K562 (cell line): ENCODE measurements around the gene DUSP10. TPM values are rescaled to one million over a fixed set of nuclear protein-coding genes. Genes with fewer than 3 reads are reported as not detected.

Experiments used
- ATF7 ChIP-seq: fragments of 450-650 bp; IDR thresholded peaks from 2 replicates; pipeline ENCODE4 v1.7.1; 2014; ENCODE audit warnings: mild to moderate bottlenecking, moderate library complexity
- CTCF ChIP-seq, 3 experiments: IDR thresholded peaks in 2 of 3; conservative IDR thresholded peaks in 1 of 3; 2 replicates each; pipeline ENCODE4 v1.5.1; 2011 to 2012; ENCODE audit warnings: low read length in 3 of 3, mild to moderate bottlenecking in 3 of 3, control low read depth in 2 of 3, improper control_type of control experiment in 1 of 3, inconsistent platforms in 1 of 3, low read depth in 1 of 3, mixed read lengths in 1 of 3, moderate library complexity in 1 of 3; ENCODE audit not compliant: insufficient read depth in 2 of 3
- CUX1 ChIP-seq: fragments of 200-800 bp; sonication (Bioruptor generic); IDR thresholded peaks from 2 replicates; pipeline ENCODE4 v1.6.1; 2016; ENCODE audit warnings: missing genetic modification characterization, missing compliant biosample characterization
- MAFG ChIP-seq: fragments of 450-650 bp; conservative IDR thresholded peaks from 2 replicates; pipeline ENCODE4 v1.6.1; 2016; ENCODE audit warnings: missing genetic modification characterization, missing compliant biosample characterization
- NFE2 ChIP-seq: IDR thresholded peaks from 2 replicates; pipeline ENCODE4 v1.6.1; 2014; ENCODE audit warnings: antibody characterized with exemption, low read depth
- NFYB ChIP-seq: IDR thresholded peaks from 2 replicates; pipeline ENCODE4 v1.6.1; 2011; ENCODE audit warnings: mild to moderate bottlenecking, moderate library complexity; ENCODE audit not compliant: insufficient read length; ENCODE audit errors: extremely low read depth
- NR4A1 ChIP-seq, 2 experiments: fragments of 250-450 bp in 1 of 2; fragments of 450-650 bp in 1 of 2; sonication (Bioruptor Pico) in 1 of 2; IDR thresholded peaks; 2 replicates each; pipeline versions ENCODE4 v1.4.0 to v1.6.1; 2016 to 2020; ENCODE audit warnings: mild to moderate bottlenecking in 2 of 2, missing compliant biosample characterization in 1 of 2, missing genetic modification characterization in 1 of 2, moderate library complexity in 1 of 2
- PBX2 ChIP-seq, 2 experiments: IDR thresholded peaks in 1 of 2; conservative IDR thresholded peaks in 1 of 2; 2 replicates each; pipeline ENCODE4 v1.6.1; 2016; ENCODE audit warnings: low read depth in 2 of 2, mild to moderate bottlenecking in 1 of 2, missing compliant biosample characterization in 1 of 2, missing genetic modification characterization in 1 of 2, moderate library complexity in 1 of 2
- ZNF239 ChIP-seq: fragments of 250-450 bp; sonication (Bioruptor Pico); IDR thresholded peaks from 2 replicates; pipeline ENCODE4 v1.4.0; 2020; ENCODE audit warnings: mild to moderate bottlenecking
- ZNF316 ChIP-seq: fragments of 450-650 bp; IDR thresholded peaks from 2 replicates; pipeline ENCODE4 v1.6.1; 2016
- ZNF589 ChIP-seq: fragments of 200-800 bp; sonication (Bioruptor generic); IDR thresholded peaks from 2 replicates; pipeline ENCODE4 v1.6.1; 2016; ENCODE audit warnings: low read depth, missing genetic modification characterization, missing compliant biosample characterization
- polyA plus RNA-seq, 8 experiments: library from polyadenylated mRNA; depleted of rRNA in 4 of 8; stranded (reverse) in 5 of 8; unstranded in 3 of 8; fragments of >200 nt; fragmentation: Nextera tagmentation in 2 of 8; fragmentation: Illumina TruSeq in 1 of 8; extraction: Ambion mirVana in 2 of 8; extraction: Trizol in 1 of 8; gene quantifications; 2 replicates each; pipeline versions ENCODE4 v1.2.1 to v1.2.3, GENCODE V29; 2011 to 2014; ENCODE audit warnings: inconsistent platforms in 1 of 8, missing spikeins in 1 of 8
- total RNA-seq, 7 experiments: library from RNA; depleted of rRNA in 6 of 7; stranded (reverse); fragments of >200 nt in 6 of 7; fragmentation: Illumina TruSeq in 2 of 7; extraction: Trizol in 2 of 7; gene quantifications; 2 replicates each; pipeline versions ENCODE4 v1.2.1 to v1.2.3, GENCODE V29; 2011 to 2021; ENCODE audit warnings: low replicate concordance in 1 of 7

The DUSP10 gene
- total and polyA plus RNA-seq, 9 of the 15 experiments (the other 6 are each of a cell fraction or from before 2014, with no cell fraction given): 1.7 to 8.3 (median 6.1) TPM

GRCh38 chr1:221781102-221781755, 39.3 kb upstream of the DUSP10 start (continued):
- TF ChIP-seq CUX1 (peak; percentile 83), ZNF316 (peak; percentile 29; the same call in 1 of the 2 replicates), NR4A1 (CRISPR knock-in tag; IDR thresholded peaks at IDR 0.05) (no peak), NR4A1 (tag; IDR thresholded peaks at IDR 0.05) (0 out of 2 replicates have a peak, but pooled peaks have one; percentile 37), MAFG (tag) (peak; percentile 62), ZNF239 (CRISPR knock-in tag) (no peak), NFYB (no peak), CTCF (IDR thresholded peaks at IDR 0.05 in 2 of 3, conservative IDR thresholded peaks at IDR 0.05 in 1 of 3; ENCODE audit: insufficient read depth in 2 of 3, low read depth in 1 of 3, low read length in 3 of 3) (no peak), ZNF589 (CRISPR knock-in tag) (0 out of 2 replicates have a peak, but pooled peaks have one; percentile 42), ATF7 (0 out of 2 replicates have a peak, but pooled peaks have one; percentile 14), PBX2 (CRISPR knock-in tag; IDR thresholded peaks at IDR 0.05; ENCODE audit: low read depth) (no peak), PBX2 (tag; conservative IDR thresholded peaks at IDR 0.05; ENCODE audit: low read depth) (peak; percentile 63), NFE2 (peak; percentile 41)
